Mucosa of descending colon (tissue), 3 donors: Measurements from ENCODE around the gene GNAT1. TPM values are rescaled to one million over a fixed set of nuclear protein-coding genes. Genes with fewer than 3 reads are reported as not detected.

ENCODE experiments used
- ATAC-seq: fragments of 200-7000 bp; cut with Tn5 transposase; one replicate; pipeline ENCODE4 v1.9.1; 2020; ENCODE audit warnings: mild to moderate bottlenecking, moderate library complexity
- DNase-seq, 3 donors: peaks; one replicate each; pipeline ENCODE4 v3.0.0-alpha.2; 2020
- H3K36me3 ChIP-seq: fragments of 200-600 bp; one replicate; pipeline ENCODE4 v1.8.0; 2021; ENCODE audit warnings: low read depth, mild to moderate bottlenecking
- H3K4me1 ChIP-seq: fragments of 200-600 bp; one replicate; pipeline ENCODE4 v1.8.0; 2021; ENCODE audit warnings: low read depth, mild to moderate bottlenecking
- H3K4me3 ChIP-seq: fragments of 200-600 bp; one replicate; pipeline ENCODE4 v1.8.0; 2021; ENCODE audit warnings: mild to moderate bottlenecking
- H3K9me3 ChIP-seq: fragments of 200-600 bp; one replicate; pipeline ENCODE4 v1.8.0; 2021; ENCODE audit warnings: mild to moderate bottlenecking
- intact Hi-C, 2 donors: fragments of 100-400 bp; cut with DNase I in 1 of 2; cut with micrococcal nuclease in 1 of 2; formaldehyde crosslinking; loops; one replicate each; pipeline versions ENCODE4 v1.11.0 to v1.11.1; 2022; cut with DNase I, micrococcal nuclease
- total RNA-seq, 3 donors: library from RNA; stranded (reverse); fragmentation: NEBNext Ultra II Directional in 2 of 3; extraction: Animal tissue kit (Norgen Biotek cat#: 25700) in 2 of 3; gene quantifications; one replicate each; pipeline versions ENCODE4 v1.2.1 to v1.2.4, GENCODE V29; 2021 to 2023
- TF ChIP-seq, protein P1 (sequence below): fragments of 200-600 bp; IDR thresholded peaks from one replicate; pipeline ENCODE4 v1.8.0; 2022; ENCODE audit warnings: antibody characterized with exemption, mild to moderate bottlenecking
- donor health status: DM: no; HTN: no; CAD: no; lungs with moderate emphysema.
- donor health status: DM: no; HTN: no; CAD: no.
- donor health status: DM: no; HTN: yes; CAD: no.

Gene GNAT1
- total RNA-seq, 3 donors from 2014 or later: not detected

DNA sequence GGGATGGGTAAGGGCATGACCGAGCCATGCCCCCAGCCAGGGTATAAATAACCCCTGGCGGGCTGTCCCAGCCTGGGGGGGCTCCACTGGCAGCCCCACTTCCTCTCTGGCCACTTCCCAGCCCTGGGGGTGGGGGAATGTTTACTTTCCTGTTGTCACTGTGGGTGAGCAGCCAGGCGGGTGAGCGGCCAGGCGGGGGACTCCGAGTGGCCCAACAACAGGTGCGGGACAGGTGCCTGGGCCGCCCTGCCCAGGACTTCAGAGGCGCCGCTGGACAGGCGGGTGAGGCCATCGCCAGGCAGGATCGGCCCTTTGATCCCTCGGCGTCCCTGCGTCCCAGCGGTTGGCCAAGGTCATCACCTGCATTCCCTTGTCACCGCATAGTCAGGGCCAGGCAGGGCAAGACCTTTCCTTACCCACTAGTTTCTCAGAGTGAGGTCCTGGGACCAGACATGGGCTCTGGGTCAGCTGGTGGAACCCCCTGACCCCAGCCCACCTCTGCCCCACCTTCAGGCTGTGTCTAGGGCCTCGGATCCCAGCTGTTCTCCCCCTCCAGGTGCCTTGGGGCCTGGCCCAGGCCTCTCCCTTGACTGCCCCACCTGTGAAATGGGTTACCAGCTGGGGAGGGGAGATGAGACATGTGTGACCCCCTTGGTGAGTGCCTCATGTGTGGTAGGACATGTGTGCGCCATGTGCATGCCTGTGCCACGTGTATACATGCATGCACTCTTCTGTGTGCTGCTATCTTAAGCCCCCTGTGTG is 19.7 kb upstream of the GNAT1 start:
- H3K9me3 ChIP-seq: no peaks in the 10 kb centered on the region
- H3K36me3 ChIP-seq: no peaks in the 10 kb centered on the region
- peaks cover 18% of the 10 kb centered on the region for H3K4me1 ChIP-seq
- H3K4me3 ChIP-seq: no peak overlapping the region
- DNase-seq: peak; percentile 73 to 83 (median 78)
- intact Hi-C loops: no loop called here
- peak; percentile 61 for ATAC-seq
- TF ChIP-seq, protein P1, sequence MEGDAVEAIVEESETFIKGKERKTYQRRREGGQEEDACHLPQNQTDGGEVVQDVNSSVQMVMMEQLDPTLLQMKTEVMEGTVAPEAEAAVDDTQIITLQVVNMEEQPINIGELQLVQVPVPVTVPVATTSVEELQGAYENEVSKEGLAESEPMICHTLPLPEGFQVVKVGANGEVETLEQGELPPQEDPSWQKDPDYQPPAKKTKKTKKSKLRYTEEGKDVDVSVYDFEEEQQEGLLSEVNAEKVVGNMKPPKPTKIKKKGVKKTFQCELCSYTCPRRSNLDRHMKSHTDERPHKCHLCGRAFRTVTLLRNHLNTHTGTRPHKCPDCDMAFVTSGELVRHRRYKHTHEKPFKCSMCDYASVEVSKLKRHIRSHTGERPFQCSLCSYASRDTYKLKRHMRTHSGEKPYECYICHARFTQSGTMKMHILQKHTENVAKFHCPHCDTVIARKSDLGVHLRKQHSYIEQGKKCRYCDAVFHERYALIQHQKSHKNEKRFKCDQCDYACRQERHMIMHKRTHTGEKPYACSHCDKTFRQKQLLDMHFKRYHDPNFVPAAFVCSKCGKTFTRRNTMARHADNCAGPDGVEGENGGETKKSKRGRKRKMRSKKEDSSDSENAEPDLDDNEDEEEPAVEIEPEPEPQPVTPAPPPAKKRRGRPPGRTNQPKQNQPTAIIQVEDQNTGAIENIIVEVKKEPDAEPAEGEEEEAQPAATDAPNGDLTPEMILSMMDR: no peak

DNA sequence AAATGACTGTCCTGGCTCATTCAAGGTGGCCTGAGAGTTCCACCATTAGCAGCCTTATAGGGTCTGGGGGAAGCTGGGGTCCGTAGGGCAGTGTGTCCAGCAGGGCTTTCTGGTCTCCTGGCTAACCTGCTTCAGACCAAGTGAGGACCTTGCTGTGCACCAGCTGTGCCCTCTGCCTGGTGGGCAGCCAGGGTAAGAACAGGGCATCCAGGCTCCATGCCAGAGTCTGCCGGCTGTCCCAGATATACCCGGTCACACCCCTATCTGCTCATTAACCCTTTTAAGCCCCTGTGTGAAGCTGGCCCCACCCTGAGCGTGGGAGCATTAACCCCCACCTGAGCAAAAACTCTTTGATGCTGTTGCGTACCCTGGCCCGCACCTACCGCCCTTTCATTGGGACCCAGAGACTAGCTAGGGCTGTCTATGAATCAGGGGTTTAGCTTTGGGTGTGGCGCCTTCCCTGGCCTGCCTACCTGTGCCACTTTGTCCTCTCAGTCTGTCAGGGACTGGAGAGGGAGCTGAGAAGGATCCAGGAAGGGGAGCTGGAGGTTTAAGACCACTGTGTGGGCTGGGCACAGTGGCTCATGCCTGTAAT is 18.7 kb upstream of the GNAT1 start:
- H3K9me3 ChIP-seq: no peaks in the 10 kb centered on the region
- no peak overlapping the region for H3K4me3 ChIP-seq
- DNase-seq (no peak), ATAC-seq (peak; percentile 55)
- intact Hi-C loops: no loop called here
- TF ChIP-seq, protein P1: no peak
- no peaks in the 10 kb centered on the region for H3K36me3 ChIP-seq
- H3K4me1 ChIP-seq: peaks cover 20% of the 10 kb centered on the region

DNA sequence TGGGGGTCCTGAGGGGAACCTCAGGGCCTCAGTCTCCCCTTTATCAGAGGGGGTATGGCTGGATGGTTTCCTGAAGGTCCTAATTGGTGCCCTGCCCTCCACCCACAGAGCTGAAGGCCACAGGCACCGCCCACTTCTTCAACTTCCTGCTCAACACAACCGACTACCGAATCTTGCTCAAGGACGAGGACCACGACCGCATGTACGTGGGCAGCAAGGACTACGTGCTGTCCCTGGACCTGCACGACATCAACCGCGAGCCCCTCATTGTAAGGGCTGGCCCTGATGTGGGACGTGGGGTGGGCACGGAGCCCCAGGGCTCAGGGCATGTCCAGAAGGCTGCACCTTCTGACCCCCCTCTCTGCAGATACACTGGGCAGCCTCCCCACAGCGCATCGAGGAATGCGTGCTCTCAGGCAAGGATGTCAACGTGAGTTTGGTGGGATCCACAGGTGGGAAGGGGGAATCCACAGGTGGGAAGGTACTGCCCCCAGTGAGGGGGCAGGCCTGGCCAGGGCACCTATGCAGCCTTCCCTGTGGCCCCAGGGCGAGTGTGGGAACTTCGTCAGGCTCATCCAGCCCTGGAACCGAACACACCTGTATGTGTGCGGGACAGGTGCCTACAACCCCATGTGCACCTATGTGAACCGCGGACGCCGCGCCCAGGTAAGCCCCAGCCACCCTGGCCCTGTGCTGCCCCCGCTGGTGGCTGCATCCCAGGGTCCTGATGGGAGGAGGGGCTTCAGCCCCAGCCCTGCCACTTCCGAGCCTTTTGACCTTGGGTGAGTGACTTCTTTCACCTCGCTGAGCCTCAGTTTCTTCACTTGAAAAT is 17.5 kb upstream of the GNAT1 start:
- intact Hi-C loops: no loop called here
- H3K4me1 ChIP-seq: peaks cover 20% of the 10 kb centered on the region
- no peaks in the 10 kb centered on the region for H3K9me3 ChIP-seq
- ATAC-seq (peak; percentile 41), DNase-seq (peak in 1 of 3 donors; percentile 48)
- no peak overlapping the region for H3K4me3 ChIP-seq
- TF ChIP-seq, protein P1: no peak
- no peaks in the 10 kb centered on the region for H3K36me3 ChIP-seq

DNA sequence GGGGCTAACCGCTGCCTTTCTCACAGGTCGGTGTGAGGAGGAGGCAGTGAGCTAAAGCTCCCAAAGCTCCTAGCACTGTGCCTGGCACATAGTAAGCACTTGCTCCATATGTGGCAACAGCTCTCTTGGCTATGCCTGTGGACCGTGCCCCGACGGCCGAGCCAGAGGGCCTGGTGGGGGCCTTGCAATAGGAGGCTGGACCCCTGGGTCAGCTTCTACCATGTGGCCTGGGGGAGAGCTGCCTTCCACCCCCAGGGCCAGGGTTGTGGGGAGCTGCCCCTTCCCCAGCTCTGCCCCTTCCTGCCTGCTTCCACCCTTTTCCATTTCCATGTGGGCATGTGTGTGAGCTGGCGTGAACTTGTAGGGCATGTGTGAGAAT is 16.9 kb upstream of the GNAT1 start:
- H3K4me3 ChIP-seq: no peak overlapping the region
- no peak for ATAC-seq

DNA sequence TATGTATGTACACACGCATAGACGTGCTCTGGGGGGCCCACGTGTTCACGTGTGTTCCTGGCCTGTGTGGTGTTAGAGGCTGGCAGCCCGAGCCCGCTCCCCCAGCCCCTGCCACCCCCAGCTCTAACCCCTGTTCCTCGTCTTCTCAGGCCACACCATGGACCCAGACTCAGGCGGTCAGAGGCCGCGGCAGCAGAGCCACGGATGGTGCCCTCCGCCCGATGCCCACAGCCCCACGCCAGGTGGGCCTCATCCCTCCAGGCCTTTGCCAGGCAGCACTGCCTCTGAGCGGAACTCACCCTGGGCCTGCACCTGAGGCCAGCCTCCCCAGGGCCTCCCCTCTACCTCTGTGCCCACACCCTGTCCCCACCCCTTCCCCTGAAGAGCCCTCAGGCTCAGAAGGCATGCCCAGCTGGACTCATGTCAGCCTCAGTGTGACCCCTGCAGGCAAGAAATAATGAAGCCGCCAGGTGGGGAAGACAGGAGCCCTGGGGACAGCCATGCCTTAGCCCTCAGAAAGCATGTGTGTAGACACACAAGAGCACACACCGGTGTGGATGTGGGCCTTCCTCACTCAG is 16.4 kb upstream of the GNAT1 start:
- peak in 1 of 3 donors; percentile 43 for DNase-seq
- no peaks in the 10 kb centered on the region for H3K9me3 ChIP-seq
- peaks cover 28% of the 10 kb centered on the region for H3K4me1 ChIP-seq
- intact Hi-C loops: no loop called here
- TF ChIP-seq, protein P1: no peak
- no peak for ATAC-seq
- H3K4me3 ChIP-seq: no peak overlapping the region
- H3K36me3 ChIP-seq: no peaks in the 10 kb centered on the region

More for the DNA sequence above, 16.9 kb upstream of the GNAT1 start:
- H3K4me1 ChIP-seq: peaks cover 24% of the 10 kb centered on the region
- H3K36me3 ChIP-seq: no peaks in the 10 kb centered on the region
- TF ChIP-seq, protein P1: no peak
- H3K9me3 ChIP-seq: no peaks in the 10 kb centered on the region
- DNase-seq: peak in 1 of 3 donors; percentile 43
- intact Hi-C loops: no loop called here
